PC-9 (cell line): Measurements from ENCODE around the gene SGO1. TPM values are rescaled to one million over a fixed set of nuclear protein-coding genes. Genes with fewer than 3 reads are reported as not detected.

Source experiments
- BruUV-seq: library from RNA; stranded (reverse); fragments of 400-500 nt; replicated peaks from 2 replicates; lab custom pipeline; 2021; lab: Mats Ljungman, UMichigan
- CTCF ChIA-PET: fragments of 300-600 bp; sonication (Branson Sonifier 250); formaldehyde crosslinking; loops from one replicate; lab custom pipeline; 2022; ENCODE audit warnings: antibody characterized with exemption; lab: Charles Lee
- POLR2A ChIA-PET: fragments of 300-600 bp; sonication (Branson Sonifier 250); formaldehyde crosslinking; loops from one replicate; lab custom pipeline; 2022; ENCODE audit warnings: antibody characterized with exemption; ENCODE audit not compliant: unreplicated experiment; lab: Charles Lee
- DNase-seq, 2 experiments: peaks; one replicate each; pipeline versions ENCODE4 v3.0.0 to v3.0.0-alpha.2; 2015 to 2022; ENCODE audit warnings: mixed read lengths in 1 of 2
- H2AFZ ChIP-seq: fragments of 200-600 bp; sonication (generic); 2 replicates; pipeline ENCODE4 v1.8.1; 2017; ENCODE audit warnings: antibody characterized with exemption
- H3F3A ChIP-seq: fragments of 200-600 bp; sonication (generic); 2 replicates; pipeline ENCODE4 v1.8.1; 2017; ENCODE audit warnings: antibody characterized with exemption, mild to moderate bottlenecking, low read depth; ENCODE audit not compliant: insufficient read depth
- H3K27ac ChIP-seq: fragments of 200-600 bp; sonication (generic); 2 replicates; pipeline ENCODE4 v1.6.1; 2016; ENCODE audit warnings: mixed run types
- H3K27me3 ChIP-seq: fragments of 200-600 bp; sonication (generic); 2 replicates; pipeline ENCODE4 v1.6.1; 2016; ENCODE audit warnings: low read depth, mixed run types; ENCODE audit not compliant: insufficient read depth
- H3K36me3 ChIP-seq: fragments of 200-600 bp; sonication (generic); 2 replicates; pipeline ENCODE4 v1.6.1; 2016; ENCODE audit warnings: low read depth, mixed run types
- H3K4me1 ChIP-seq: fragments of 200-600 bp; sonication (generic); replicated peaks from 2 replicates; pipeline ENCODE4 v1.6.1; 2016; ENCODE audit warnings: mixed run types; ENCODE audit not compliant: insufficient read depth
- H3K4me2 ChIP-seq: fragments of 200-600 bp; sonication (generic); 2 replicates; pipeline ENCODE4 v1.6.1; 2017; ENCODE audit warnings: mixed run types
- H3K4me3 ChIP-seq: fragments of 200-600 bp; sonication (generic); 2 replicates; pipeline ENCODE4 v1.6.1; 2016; ENCODE audit warnings: mixed run types
- H3K79me2 ChIP-seq: fragments of 200-600 bp; sonication (generic); 2 replicates; pipeline ENCODE4 v1.6.1; 2017; ENCODE audit warnings: low read depth, mixed run types
- H3K9me2 ChIP-seq: fragments of 200-600 bp; sonication (generic); 2 replicates; pipeline ENCODE4 v1.8.1; 2017; ENCODE audit warnings: mild to moderate bottlenecking; ENCODE audit not compliant: insufficient read depth
- H3K9me3 ChIP-seq: fragments of 200-600 bp; sonication (generic); 2 replicates; pipeline ENCODE4 v1.8.1; 2016; ENCODE audit warnings: low read depth; ENCODE audit not compliant: insufficient read depth
- H4K20me1 ChIP-seq: fragments of 200-600 bp; sonication (generic); 2 replicates; pipeline ENCODE4 v1.8.1; 2017; ENCODE audit not compliant: insufficient read depth
- EZH2 ChIP-seq: fragments of 200-600 bp; sonication (generic); IDR thresholded peaks from 2 replicates; pipeline ENCODE4 v1.8.0; 2017; ENCODE audit warnings: antibody characterized with exemption, low read depth
- intact Hi-C: fragments of 100-400 bp; cut with micrococcal nuclease; formaldehyde crosslinking; loops from one replicate; pipeline ENCODE4 v1.10.0; 2022; ENCODE audit not compliant: unreplicated experiment
- total RNA-seq: library from RNA; stranded (reverse); gene quantifications from 2 replicates; pipeline ENCODE4 v1.2.3, GENCODE V29; 2021
- TF ChIP-seq, protein P1 (sequence below): fragments of 200-600 bp; sonication (generic); conservative IDR thresholded peaks from 2 replicates; pipeline ENCODE4 v1.6.1; 2017; ENCODE audit warnings: mixed run types, antibody characterized with exemption, mild to moderate bottlenecking, moderate library complexity

The SGO1 gene
- total RNA-seq, 1 experiment from 2014 or later: 26.3 TPM

GRCh38 chr3:20128358-20128757 is 57.6 kb downstream of the SGO1 start:
- no peak for DNase-seq
- POLR2A ChIA-PET: no interaction called here
- no peaks in the 10 kb centered on the region for H3F3A ChIP-seq
- H3K9me2 ChIP-seq: no peaks in the 10 kb centered on the region
- no peak overlapping the region for H3K4me3 ChIP-seq
- CTCF ChIA-PET: no interaction called here
- no peaks in the 10 kb centered on the region for H4K20me1 ChIP-seq
- no peak overlapping the region for H3K27ac ChIP-seq
- no peaks in the 10 kb centered on the region for H3K4me1 ChIP-seq
- TF ChIP-seq EZH2: no peak
- TF ChIP-seq, protein P1, sequence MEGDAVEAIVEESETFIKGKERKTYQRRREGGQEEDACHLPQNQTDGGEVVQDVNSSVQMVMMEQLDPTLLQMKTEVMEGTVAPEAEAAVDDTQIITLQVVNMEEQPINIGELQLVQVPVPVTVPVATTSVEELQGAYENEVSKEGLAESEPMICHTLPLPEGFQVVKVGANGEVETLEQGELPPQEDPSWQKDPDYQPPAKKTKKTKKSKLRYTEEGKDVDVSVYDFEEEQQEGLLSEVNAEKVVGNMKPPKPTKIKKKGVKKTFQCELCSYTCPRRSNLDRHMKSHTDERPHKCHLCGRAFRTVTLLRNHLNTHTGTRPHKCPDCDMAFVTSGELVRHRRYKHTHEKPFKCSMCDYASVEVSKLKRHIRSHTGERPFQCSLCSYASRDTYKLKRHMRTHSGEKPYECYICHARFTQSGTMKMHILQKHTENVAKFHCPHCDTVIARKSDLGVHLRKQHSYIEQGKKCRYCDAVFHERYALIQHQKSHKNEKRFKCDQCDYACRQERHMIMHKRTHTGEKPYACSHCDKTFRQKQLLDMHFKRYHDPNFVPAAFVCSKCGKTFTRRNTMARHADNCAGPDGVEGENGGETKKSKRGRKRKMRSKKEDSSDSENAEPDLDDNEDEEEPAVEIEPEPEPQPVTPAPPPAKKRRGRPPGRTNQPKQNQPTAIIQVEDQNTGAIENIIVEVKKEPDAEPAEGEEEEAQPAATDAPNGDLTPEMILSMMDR: no peak
- no TSS peak for BruUV-seq
- no peak overlapping the region for H2AFZ ChIP-seq
- no peaks in the 10 kb centered on the region for H3K36me3 ChIP-seq
- H3K27me3 ChIP-seq: no peaks in the 10 kb centered on the region
- no peak overlapping the region for H3K4me2 ChIP-seq
- intact Hi-C loops: no loop called here
- H3K79me2 ChIP-seq: no peaks in the 10 kb centered on the region
- no peaks in the 10 kb centered on the region for H3K9me3 ChIP-seq

DNA sequence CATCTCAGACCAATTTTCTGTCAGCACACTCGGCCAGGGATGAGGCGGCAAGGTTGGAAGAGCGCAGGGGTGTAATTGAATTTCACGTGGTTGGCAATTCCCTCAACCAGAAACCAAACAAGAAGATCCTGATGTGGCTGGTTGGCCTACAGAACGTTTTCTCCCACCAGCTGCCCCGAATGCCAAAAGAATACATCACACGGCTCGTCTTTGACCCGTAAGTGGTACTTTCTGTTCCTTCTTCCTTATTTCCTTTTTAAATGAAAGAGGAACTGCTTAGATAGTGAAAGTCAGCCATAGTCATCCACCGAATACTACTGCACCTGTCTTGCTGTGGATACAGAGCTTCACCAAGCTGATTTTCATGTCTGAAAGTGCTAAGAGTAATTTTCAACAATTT is 60.1 kb downstream of the SGO1 start:
- H3K79me2 ChIP-seq: no peaks in the 10 kb centered on the region
- no peaks in the 10 kb centered on the region for H3K9me3 ChIP-seq
- no peaks in the 10 kb centered on the region for H3K36me3 ChIP-seq
- no peak overlapping the region for H2AFZ ChIP-seq
- no peaks in the 10 kb centered on the region for H4K20me1 ChIP-seq
- no TSS peak for BruUV-seq
- no peaks in the 10 kb centered on the region for H3F3A ChIP-seq
- H3K27me3 ChIP-seq: no peaks in the 10 kb centered on the region
- H3K9me2 ChIP-seq: no peaks in the 10 kb centered on the region
- H3K4me1 ChIP-seq: no peaks in the 10 kb centered on the region
- intact Hi-C loops: no loop called here
- no peak overlapping the region for H3K4me2 ChIP-seq
- ChIA-PET POLR2A (no interaction called here), CTCF (no interaction called here)
- TF ChIP-seq, protein P1: no peak
- TF ChIP-seq EZH2: no peak
- no peak overlapping the region for H3K27ac ChIP-seq
- no peak overlapping the region for H3K4me3 ChIP-seq
- DNase-seq: no peak

GRCh38 chr3:20125289-20125688 is 60.7 kb downstream of the SGO1 start:
- ChIA-PET POLR2A (no interaction called here), CTCF (no interaction called here)
- no peaks in the 10 kb centered on the region for H3K9me3 ChIP-seq
- BruUV-seq: no TSS peak
- H3K9me2 ChIP-seq: no peaks in the 10 kb centered on the region
- no peak overlapping the region for H3K4me3 ChIP-seq
- no peaks in the 10 kb centered on the region for H3K79me2 ChIP-seq
- no peaks in the 10 kb centered on the region for H3F3A ChIP-seq
- H3K4me2 ChIP-seq: no peak overlapping the region
- H2AFZ ChIP-seq: no peak overlapping the region
- H3K27me3 ChIP-seq: no peaks in the 10 kb centered on the region
- intact Hi-C loops: no loop called here
- no peak for DNase-seq
- H3K36me3 ChIP-seq: no peaks in the 10 kb centered on the region
- H4K20me1 ChIP-seq: no peaks in the 10 kb centered on the region
- no peak overlapping the region for H3K27ac ChIP-seq
- H3K4me1 ChIP-seq: no peaks in the 10 kb centered on the region
- TF ChIP-seq, protein P1: no peak
